ENCODE results near the gene MED29. TPM values are rescaled to one million over a fixed set of nuclear protein-coding genes. Genes with fewer than 3 reads are reported as not detected.

The MED29 gene
- total and polyA plus RNA-seq, 2 of the 13 experiments (the other 11 are each of a cell fraction or from before 2014, with no cell fraction given): 14.0 to 19.7 TPM

DNA sequence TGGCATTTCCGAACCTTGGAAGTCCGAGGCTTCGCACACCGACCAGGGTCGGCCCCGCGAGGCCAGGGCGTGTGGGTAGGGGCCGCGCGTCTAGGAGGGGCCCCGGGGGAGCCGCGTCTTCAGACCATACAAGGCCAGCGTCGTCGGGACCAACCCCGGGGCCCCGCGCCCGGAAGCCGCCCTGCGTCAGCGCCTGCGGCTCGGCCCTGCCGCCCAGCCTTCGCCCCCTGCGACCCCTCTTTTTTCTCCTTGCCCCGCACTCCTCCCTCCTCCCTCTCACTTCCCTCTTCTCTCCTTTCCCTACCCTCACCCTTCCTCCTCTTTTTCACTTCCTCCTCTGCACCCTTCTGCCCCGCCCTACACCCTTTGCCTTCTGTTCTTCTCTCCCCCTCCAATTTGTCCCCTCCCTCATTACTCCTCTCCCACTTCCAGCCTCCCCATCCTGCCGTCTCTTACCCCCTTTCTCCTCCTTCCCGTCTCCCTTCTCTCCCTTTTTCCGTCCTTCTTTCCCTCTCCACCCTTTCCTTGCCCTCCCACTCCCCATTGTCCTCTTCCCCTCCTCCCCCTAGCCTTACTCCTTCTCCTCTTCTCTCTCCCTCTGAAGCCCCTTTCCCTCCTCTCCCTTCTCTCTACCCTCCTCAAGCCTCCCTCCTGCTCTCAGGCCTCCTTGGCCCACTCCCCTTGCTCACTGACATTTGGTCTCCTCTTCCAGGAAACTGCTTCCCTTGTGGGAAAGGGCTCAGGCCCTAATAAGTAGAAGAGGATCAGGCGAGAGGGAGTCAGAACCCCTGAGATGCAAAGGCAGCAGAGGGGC lies 19.0 kb downstream of the MED29 start (continued):
- TF ChIP-seq, protein P1, sequence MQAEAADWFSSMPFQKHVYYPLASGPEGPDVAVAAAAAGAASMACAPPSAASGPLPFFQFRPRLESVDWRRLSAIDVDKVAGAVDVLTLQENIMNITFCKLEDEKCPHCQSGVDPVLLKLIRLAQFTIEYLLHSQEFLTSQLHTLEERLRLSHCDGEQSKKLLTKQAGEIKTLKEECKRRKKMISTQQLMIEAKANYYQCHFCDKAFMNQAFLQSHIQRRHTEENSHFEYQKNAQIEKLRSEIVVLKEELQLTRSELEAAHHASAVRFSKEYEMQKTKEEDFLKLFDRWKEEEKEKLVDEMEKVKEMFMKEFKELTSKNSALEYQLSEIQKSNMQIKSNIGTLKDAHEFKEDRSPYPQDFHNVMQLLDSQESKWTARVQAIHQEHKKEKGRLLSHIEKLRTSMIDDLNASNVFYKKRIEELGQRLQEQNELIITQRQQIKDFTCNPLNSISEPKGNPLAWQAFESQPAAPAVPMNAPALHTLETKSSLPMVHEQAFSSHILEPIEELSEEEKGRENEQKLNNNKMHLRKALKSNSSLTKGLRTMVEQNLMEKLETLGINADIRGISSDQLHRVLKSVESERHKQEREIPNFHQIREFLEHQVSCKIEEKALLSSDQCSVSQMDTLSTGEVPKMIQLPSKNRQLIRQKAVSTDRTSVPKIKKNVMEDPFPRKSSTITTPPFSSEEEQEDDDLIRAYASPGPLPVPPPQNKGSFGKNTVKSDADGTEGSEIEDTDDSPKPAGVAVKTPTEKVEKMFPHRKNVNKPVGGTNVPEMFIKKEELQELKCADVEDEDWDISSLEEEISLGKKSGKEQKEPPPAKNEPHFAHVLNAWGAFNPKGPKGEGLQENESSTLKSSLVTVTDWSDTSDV (CRISPR knock-in tag; IDR thresholded peaks at IDR 0.05): no peak
- TF ChIP-seq ZIK1 (CRISPR knock-in tag; IDR thresholded peaks at IDR 0.05; ENCODE audit: borderline replicate concordance, low read depth) (0 out of 2 replicates have a peak, but pooled peaks have one; percentile 13), ETV5 (CRISPR knock-in tag; IDR thresholded peaks at IDR 0.05; ENCODE audit: borderline replicate concordance) (peak; percentile 32; the same call in 1 of the 2 replicates), TCF7 (IDR thresholded peaks at IDR 0.05; ENCODE audit: low read depth) (no peak), GATAD2A (CRISPR knock-in tag; IDR thresholded peaks at IDR 0.05) (no peak), DR1 (CRISPR knock-in tag; IDR thresholded peaks at IDR 0.05) (no peak), ZNF598 (CRISPR knock-in tag; IDR thresholded peaks at IDR 0.05; ENCODE audit: borderline replicate concordance) (no peak), ZNF674 (CRISPR knock-in tag; IDR thresholded peaks at IDR 0.05; ENCODE audit: low read depth) (no peak), GABPA (IDR thresholded peaks at IDR 0.05; ENCODE audit: low read depth, low read length) (peak; percentile 42; the same call in 1 of the 2 replicates), GABPA (CRISPR knock-in tag; IDR thresholded peaks at IDR 0.05; ENCODE audit: low read depth) (peak; percentile 31), ZKSCAN5 (CRISPR knock-in tag; IDR thresholded peaks at IDR 0.05) (no peak), ZNF20 (CRISPR knock-in tag; IDR thresholded peaks at IDR 0.05) (no peak), ZSCAN31 (CRISPR knock-in tag; IDR thresholded peaks at IDR 0.05; ENCODE audit: low read depth) (no peak), ZNF350 (CRISPR knock-in tag; IDR thresholded peaks at IDR 0.05; ENCODE audit: borderline replicate concordance, low read depth) (no peak), HNF4G (IDR thresholded peaks at IDR 0.05; ENCODE audit: borderline replicate concordance, low read depth, low read length) (no peak), HNF4G (CRISPR knock-in tag; IDR thresholded peaks at IDR 0.05; ENCODE audit: borderline replicate concordance, low read depth) (no peak), HNRNPH1 (optimal IDR thresholded peaks at IDR 0.05; ENCODE audit: low read depth, low read length) (no peak)
- TF ChIP-seq, protein P2, sequence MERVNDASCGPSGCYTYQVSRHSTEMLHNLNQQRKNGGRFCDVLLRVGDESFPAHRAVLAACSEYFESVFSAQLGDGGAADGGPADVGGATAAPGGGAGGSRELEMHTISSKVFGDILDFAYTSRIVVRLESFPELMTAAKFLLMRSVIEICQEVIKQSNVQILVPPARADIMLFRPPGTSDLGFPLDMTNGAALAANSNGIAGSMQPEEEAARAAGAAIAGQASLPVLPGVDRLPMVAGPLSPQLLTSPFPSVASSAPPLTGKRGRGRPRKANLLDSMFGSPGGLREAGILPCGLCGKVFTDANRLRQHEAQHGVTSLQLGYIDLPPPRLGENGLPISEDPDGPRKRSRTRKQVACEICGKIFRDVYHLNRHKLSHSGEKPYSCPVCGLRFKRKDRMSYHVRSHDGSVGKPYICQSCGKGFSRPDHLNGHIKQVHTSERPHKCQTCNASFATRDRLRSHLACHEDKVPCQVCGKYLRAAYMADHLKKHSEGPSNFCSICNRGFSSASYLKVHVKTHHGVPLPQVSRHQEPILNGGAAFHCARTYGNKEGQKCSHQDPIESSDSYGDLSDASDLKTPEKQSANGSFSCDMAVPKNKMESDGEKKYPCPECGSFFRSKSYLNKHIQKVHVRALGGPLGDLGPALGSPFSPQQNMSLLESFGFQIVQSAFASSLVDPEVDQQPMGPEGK (CRISPR knock-in tag; IDR thresholded peaks at IDR 0.05): no peak; the same call in 1 of the 2 replicates
- TF ChIP-seq, protein P3, sequence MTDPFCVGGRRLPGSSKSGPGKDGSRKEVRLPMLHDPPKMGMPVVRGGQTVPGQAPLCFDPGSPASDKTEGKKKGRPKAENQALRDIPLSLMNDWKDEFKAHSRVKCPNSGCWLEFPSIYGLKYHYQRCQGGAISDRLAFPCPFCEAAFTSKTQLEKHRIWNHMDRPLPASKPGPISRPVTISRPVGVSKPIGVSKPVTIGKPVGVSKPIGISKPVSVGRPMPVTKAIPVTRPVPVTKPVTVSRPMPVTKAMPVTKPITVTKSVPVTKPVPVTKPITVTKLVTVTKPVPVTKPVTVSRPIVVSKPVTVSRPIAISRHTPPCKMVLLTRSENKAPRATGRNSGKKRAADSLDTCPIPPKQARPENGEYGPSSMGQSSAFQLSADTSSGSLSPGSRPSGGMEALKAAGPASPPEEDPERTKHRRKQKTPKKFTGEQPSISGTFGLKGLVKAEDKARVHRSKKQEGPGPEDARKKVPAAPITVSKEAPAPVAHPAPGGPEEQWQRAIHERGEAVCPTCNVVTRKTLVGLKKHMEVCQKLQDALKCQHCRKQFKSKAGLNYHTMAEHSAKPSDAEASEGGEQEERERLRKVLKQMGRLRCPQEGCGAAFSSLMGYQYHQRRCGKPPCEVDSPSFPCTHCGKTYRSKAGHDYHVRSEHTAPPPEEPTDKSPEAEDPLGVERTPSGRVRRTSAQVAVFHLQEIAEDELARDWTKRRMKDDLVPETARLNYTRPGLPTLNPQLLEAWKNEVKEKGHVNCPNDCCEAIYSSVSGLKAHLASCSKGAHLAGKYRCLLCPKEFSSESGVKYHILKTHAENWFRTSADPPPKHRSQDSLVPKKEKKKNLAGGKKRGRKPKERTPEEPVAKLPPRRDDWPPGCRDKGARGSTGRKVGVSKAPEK (CRISPR knock-in tag; IDR thresholded peaks at IDR 0.05; ENCODE audit: borderline replicate concordance): no peak
- TF ChIP-seq, protein P4, sequence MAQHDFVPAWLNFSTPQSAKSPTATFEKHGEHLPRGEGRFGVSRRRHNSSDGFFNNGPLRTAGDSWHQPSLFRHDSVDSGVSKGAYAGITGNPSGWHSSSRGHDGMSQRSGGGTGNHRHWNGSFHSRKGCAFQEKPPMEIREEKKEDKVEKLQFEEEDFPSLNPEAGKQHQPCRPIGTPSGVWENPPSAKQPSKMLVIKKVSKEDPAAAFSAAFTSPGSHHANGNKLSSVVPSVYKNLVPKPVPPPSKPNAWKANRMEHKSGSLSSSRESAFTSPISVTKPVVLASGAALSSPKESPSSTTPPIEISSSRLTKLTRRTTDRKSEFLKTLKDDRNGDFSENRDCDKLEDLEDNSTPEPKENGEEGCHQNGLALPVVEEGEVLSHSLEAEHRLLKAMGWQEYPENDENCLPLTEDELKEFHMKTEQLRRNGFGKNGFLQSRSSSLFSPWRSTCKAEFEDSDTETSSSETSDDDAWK (CRISPR knock-in tag; IDR thresholded peaks at IDR 0.05): no peak

All from HepG2 (cell line).